COLO668 (cell line): ENCODE measurements around the gene FRMPD2.

Experiments used
- DNase-seq: peaks from one replicate; lab custom pipeline; 2025; ENCODE audit not compliant: unreplicated experiment; lab: John Stamatoyannopoulos, UW

The FRMPD2 gene

DNA sequence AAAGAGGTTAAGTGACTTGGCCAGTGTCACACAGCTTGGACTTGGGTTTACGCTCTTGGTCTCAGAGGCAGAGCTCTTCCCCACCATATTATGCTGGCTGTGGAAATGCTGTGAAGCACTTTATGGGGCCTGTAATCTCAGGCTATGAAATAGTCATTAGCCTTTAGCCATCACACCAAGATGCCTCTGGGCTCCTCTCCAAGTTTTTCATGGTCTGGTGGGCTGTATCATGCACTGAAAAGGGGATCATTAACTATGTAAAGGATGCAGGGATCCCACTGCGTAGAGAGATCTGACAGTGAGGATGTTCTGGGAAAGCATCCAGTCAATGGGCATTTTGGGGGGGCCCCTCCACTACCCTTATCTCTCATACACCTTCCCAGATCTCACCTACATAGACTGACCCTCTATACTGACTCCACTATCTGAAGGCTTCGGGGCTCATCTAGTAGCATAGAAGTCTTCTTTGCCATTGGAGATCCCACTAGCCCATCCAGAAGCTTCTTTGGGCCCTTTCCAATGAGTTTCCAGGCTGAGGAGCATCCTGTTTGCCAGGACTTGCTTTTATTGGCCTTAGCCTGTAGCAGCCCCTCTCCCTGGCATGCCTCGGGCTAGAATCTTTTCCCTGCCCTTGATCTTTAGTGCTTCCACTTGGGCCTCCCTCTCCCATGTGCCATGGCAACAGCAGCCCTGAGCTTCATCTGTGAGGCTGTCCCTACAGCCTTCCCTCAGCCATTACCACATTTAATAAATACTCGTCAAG lies 19.6 kb downstream of the FRMPD2 start:
- no peak for DNase-seq

DNA sequence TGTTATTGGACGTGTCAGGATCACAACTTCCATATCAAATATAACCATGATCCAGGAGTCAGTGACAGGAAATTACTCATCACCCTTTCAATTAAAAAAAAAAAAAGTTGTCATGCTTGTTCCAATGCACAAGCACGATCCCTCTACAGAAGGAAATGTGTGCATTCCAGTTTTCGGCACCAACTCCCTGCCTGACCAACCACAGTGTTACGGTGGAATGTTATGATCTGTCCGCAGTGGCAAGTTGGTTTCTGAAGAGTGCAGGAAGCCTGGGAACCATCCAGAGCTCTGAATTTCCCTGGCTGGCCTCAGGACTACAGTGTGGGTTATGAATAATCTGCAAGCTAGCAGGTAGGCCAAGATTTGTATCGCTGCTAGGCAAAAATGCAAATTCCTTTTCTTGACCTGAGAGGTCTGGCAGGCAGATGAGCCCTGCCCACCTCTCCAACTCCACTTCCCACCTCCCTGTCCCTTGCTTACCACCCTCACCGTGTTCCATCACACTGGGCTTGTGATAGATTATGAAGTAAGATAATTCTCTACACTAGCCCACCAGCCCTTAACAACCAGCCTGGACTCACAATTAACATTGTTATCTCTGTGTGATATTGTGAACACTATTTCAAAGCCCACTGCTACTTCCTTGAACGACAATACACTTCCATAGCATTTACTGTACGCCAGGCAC lies 20.4 kb downstream of the FRMPD2 start:
- DNase-seq = no peak

DNA sequence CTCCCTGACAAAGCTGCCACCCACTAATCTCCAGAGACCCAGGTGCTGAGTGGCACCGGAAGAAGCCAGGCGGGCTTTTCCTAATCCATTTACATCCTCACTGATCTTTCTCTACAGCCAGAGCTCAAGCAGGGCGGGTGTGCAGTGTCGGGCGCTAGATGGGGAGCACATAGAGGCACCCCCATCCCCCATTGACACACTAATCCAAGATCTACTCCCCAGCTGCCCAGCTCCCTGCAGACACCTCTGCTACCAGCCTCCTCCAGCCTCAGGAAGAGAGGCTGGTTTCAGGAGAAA lies 22.2 kb downstream of the FRMPD2 start:
- DNase-seq = peak; percentile 49

DNA sequence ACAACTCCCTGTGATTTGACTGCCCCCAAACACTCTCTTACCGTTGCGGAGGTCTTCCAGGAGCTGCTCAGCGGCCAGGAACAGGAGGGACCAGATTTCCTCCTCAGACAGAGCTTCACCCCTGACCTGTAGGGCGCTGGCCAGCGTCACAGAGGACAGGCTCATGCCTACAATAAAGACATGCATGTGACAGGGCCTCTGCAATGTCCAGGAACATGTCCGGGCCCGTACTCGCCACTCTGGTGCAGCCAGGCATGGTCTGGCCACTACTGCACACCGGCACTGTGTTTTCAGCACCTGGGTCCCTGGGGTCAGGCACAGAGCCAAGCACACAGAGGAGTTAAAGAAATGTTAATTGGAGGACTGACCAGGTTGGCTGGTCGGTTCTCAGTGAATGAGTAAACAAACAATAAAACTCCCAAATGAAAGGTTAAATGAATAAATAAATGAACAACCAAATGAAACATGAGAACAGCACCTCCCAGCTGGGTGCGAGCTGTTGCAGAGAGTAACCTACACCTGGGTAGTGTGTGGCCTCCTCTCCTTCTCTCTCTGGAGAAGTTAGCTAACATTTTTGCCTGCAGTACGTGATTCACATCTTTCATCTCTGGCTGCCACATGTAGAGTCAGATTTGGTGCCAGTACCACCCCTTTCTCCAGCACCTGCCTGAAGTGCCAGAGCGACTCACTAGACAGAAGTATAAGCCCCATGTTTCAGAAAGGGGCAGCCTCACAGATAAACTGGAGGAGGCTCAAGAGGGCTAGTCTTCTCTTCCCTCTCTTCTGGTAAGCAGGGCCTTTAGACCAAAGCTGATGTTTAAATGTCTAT lies 22.8 kb downstream of the FRMPD2 start:
- DNase-seq = peak; percentile 81

DNA sequence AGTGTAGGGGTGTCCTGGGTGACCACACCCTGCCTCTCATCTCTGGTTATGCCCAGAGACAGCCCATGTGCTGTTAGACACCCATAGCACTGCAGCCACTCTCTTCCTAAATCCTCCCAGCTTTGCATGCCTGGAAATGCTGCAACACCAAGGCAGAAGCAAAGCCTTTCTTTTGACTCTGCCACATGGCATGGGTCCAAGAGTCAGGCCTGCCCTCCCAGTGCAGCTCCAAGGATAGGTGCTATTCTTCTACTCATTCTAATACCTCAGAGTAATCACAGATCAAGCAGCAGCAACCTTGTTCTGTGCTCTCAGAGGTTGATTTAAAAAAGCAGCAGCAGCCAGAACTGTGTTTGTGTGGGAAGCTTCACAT lies 23.4 kb downstream of the FRMPD2 start:
- DNase-seq = peak; percentile 31

DNA sequence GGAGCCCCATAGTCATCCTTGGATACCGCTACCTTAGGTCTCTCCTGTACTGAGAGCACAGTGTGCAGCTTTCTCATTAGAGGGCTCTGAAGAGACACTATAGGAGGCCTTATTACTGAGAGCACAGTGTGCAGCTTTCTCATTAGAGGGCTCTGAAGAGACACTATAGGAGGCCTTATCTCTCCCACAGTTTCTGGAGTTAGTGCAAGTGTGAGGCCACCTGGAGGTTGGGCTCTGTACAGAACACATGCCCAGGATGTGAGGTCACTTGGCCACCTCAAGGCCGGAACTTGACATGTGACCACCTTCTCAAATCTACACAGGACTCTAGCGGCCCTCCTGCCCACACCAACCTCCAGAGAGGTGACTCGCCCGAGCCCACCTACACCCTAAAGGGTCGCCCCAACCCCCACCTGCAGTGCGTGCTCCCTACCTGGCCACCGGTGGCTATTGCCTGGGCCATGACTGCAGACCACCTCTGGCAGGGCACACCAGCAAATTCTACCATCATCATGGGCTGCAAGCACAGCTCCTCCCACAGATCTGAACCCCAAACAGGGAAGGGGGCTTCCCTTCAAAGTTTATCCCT lies 24.6 kb downstream of the FRMPD2 start:
- DNase-seq = no peak

DNA sequence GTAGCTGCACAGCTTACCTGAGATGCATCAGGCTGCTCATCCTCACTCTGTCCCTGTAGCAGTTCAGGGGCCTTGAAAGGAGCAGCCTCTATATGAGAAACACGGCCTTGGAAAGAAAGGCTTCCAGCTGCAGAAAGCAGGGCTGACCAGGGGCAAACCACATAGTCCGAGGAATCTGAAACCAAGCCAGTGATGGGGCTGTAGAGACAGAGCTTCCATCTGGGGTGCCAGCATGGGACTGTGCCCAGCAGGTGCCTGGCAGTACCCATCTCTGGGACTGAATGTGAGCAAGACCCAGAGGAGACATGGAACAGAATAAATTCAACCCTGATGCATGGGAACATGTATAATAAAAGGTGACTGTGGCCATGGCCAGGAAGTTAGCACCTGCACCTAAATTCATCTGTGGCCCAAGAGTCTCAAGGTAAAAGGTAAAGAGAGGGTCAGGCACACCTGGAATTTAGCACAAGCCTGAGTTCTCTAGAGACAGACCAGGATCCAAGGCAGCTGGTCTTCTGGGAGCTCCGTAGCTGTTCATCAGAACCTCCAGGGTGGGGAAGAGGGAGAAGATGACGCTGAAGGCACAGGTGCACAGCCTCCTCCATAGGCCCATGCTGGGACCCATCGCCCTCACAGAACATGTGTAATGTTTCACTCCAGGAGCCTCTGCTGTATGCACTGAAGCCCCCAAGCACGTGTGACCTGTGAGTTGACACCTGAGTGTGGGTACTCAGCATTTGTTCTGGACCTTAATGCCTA lies 25.3 kb downstream of the FRMPD2 start:
- DNase-seq = no peak

DNA sequence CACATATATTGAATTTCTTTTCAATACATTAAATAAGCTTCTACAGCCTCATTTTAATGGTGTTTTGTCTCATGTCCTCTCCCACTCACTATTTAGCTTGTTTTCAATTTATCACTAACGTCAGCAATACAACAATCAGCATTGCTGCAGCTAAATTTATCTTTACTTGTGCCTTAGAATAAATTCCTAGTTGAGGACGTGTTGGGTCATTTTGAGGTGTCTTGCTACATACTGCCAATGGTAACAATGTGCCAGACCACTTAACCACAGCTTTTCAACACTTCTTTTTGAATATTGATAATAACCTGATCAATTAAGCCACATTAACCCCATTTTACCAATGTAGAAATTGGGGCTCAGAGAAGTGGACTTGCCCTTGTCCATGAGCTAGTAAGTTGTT lies 26.0 kb downstream of the FRMPD2 start:
- DNase-seq = no peak

DNA sequence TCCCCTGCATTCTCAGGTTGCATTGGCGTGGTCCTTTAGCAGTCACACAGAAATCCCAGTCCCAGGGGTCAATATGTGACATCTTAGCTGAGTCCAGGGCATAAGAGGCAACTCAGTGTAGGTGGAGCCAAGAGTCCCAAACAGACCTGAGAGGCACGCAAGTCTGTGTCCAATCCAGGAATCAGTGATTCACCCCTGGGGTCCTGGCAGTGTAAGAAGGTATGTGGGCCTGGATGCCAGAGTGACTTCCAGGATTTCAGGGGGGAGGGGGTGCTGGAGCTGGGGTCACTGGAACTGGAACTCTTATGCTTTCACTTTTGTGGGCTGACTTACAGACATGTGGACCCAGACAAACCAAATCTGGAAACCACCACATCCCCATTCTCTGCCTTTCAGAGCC lies 26.8 kb downstream of the FRMPD2 start:
- no peak for DNase-seq

DNA sequence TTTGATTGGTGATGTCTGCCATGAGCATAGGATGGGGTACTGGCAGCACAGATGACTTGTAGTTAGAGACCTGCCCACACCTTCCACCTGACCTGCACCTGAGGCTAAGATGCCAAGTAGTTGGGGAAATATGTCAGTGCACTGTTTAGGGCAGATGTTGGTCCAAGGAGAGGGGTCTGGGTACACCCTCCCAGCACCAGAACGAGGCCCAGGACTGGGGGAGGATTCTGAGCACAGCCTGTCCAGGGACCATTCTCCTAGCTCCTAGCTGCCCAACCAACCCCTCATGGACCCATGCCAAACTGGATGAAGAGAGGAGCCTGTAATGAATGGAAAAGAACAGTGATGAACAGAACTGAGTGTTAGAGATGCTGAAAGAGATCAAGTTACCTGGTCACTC lies 28.0 kb downstream of the FRMPD2 start:
- no peak for DNase-seq

DNA sequence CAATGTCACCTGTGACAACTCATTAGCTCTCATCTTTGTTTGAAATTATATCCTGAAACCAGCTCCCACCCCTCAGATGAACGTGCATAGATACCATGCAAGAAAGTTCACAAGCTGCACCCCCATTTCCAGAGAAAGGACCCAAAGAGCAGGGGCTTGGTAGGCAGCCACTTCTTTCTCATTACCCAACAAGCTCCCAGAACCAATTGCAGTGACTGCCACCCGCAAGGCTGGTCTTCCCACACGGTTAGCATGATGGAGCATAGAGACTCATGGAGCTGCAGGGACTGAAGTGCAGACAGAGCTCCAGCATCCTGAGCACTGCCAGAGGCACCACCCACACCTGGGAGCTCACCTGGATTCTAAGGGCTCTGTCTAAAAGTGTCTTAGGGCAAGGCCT lies 28.5 kb downstream of the FRMPD2 start:
- no peak for DNase-seq

DNA sequence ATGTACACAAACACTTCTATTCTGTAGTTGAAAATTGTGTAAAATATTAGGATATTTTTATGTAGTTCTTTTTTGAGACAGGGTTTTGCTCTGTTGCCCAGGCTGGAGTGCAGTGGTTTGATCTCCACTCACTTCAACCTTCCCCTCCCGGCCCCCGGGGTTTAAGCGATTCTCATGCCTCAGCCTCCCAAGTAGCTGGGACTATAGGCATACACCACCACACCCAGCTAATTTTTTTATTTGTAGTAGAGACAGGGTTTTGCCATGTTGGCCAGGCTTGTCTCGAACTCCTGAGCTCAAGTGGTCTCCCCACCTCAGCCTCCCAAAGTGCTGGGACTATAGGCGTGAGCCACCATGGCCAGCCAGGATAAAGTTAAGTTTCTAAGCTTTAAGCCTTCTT lies 30.6 kb downstream of the FRMPD2 start:
- peak; percentile 29 for DNase-seq

DNA sequence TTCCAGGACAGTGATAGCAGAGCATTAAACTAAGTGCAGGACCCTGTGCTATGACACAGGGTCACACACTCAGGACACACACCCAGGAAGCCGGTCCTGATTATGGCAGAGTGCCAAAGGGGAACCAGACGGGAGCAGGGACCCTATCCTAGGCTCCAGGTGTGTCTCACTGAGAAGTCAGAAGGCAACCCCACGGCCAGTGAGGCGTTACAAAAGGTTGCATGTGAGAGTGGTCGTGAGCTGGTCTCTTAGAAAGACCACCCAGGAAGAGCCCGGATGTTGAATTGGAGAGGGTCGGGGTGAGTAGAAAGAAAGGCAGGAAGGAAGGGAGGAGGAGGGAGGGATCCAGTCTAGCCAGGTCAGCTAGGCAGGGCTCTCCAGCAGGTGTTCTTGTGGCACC lies 31.0 kb downstream of the FRMPD2 start:
- DNase-seq = peak; percentile 53

DNA sequence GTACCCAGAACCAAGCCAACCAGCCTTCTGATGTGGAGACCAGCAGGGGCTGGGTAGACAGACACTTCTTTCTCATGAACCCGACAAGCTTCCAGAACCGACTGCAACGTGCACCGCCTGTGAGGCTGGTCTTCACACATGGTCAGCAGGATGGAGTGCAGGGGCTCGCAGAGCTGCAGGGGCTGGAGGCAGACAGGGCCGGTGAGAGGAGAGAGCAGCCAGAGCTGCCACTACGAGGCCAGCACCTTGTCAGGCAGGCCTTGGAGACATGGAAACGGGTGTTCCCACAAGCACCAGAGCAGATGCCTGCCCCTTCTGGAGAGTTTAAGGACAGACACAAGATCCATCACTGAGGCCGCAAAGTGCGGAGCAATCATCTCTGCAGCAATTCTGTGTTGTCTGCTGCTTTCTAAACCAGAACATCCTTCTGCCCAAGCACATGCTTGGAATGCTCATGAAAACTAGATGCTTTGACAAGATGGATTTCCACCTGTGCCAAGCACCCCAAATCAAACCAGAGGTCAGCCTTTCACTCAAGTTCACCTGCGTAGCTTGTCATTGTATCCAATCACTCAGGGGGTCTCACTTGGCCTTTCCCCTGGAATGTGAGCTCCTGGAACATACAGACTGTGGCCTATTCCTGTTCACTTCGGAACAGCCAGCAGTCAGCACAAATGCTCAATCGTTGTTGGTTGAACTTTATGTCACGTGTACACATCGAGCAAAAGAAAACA lies 32.2 kb downstream of the FRMPD2 start:
- no peak for DNase-seq

DNA sequence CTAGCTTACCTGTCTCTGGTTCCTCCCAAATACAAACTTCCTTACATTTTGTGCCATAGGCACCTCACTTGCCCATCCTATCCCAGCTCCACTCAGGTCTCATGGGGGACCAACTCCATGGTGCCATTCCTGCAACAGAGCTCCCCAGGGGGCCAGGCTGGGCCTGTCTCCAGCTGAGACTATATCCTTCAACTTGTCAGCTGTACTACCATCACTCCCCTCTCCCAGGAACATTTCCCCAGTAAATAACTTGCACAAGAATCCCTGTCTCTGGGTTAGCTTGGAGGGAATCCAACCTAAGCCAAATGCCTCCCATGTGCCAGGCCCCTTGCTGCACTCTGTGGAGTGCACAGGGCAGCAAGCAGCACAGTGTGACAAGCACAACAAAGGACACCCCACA lies 33.2 kb downstream of the FRMPD2 start:
- no peak for DNase-seq

DNA sequence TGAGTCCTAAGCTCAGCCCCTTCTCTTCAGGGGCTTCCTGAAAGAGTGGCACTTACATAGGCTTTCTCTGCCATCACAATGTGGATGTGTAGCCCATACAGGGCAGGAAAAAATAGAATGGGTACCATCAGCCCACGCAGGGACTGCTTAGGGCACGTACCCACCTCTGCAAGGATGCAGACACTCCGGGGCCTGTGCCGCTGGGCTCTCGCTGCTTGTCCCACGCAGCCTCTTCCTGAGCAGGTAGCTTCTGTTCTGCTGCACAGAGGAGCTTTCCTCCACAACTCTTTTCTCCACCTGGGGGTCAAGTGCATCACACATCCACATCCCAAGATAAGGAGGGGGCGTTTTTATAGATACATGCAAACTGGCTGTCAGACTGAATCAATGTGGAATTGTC lies 34.3 kb downstream of the FRMPD2 start:
- no peak for DNase-seq

DNA sequence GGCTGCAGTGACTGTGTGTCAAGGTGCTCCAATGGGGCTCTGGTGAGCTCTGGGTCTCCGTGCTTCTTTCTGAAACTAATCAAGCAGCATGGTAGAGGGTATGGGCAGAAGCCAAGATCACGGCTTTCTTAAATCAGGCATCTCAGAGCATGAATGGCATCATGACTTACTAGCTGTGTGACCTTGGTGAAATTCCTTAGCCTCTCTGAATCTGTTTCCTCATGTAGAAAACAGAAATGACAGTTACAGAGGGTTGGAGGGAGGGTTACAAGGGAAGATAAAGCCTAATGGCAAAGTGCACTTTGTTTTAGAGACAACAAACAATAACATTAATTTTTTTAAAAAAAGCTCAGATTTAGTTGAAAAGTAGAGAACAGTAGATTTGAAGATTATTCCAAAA lies 34.9 kb downstream of the FRMPD2 start:
- no peak for DNase-seq

DNA sequence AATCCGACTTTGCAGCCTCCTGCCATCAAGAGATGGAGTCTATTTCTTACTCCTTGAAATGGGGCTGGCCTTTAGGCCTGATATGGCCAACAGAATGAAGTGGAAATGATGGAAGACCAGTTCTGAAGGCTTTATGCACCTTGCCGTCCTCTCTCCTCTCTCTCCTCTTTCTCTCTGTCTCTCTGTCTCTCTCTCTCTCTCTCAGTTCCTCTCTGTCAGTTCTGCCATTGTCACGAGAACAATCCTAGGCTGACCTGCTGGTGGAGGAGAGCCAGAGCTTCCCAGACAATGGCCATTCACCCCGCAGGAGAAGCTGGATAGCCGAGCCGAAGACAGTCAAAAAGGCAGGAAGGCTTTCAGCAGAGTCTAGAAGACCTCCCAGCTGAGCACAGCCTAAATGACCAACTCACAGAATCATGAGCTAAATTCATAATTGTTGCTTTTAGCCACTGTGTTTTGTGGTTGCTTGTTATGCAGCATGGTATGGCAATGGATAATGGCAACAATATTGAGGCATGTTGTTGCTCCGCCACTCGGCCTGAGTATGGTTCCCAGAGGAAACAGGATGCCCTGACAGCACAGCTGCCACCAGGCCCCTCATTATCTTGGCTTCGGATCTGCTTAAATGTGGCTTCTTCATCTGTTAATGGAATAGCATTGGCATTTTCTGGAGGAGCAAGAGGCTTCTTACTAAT lies 35.5 kb downstream of the FRMPD2 start:
- no peak for DNase-seq

DNA sequence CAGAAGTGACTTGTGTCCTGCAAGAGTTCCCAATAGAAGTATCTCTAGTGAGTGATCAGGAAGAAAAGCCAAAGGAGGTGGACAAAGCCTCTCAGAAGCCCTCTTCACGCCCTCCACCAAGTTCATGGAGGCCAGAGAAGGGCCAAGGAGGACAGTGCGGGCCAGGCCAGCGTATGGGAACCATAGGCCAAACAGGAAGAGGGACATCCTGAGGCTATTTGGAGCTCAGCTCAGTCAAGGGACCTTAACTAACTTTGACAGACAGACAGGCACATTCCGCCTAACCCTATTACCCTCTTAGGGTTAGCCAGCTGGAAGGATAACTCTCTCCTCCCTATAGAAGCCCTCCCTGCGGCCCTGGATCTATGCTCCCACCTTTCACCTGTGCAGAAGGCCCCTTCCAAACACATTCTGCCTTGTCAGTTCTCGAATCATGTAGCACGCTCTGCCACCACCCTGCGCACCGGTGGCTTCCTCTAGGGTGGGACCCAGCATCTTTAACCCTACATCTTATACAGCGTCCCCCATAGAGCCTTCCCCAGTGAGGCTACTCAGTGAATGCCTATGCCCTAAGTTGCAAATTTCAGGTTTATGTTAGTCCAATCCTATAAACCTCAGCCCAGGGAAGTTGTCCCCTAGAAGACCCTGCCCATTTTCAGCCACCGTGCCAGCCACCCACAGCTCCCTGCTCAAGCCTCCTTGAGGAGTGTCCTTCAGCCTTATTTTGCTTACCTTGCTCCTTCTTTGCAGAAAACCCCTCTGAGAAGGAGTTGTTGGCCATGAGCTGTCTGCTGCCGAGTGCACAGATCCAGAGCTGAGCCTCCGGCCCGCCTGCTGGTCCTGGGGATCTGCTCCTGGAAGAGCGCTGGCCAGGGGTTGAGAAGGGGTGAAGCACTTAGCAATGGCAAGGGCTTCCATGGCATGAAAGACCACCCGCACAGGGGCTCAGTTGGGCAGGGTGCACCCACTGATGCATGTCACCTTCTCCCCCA lies 36.9 kb downstream of the FRMPD2 start:
- DNase-seq = no peak
